GM21717 (cell line): ENCODE results near the gene ITPR2.
"Not testable (repeated sequence)": the region's sequence is repeated elsewhere in the genome, so short reads cannot be mapped to it uniquely, and the experiment has no call there.

Experiments used
- ATAC-seq: cut with Tn5 transposase; IDR thresholded peaks from one replicate; pipeline ENCODE4 v1.9.1; 2021; ENCODE audit warnings: mild to moderate bottlenecking, moderate library complexity; ENCODE audit not compliant: unreplicated experiment

Gene ITPR2

GRCh38 chr12:26331136-26331535 lies 501.9 kb downstream of the ITPR2 start:
- no peak for ATAC-seq

- no peak for ATAC-seq
Observed at GRCh38 chr12:26327975-26328644, 504.9 kb downstream of the ITPR2 start.

- ATAC-seq: no peak
Observed at GRCh38 chr12:26323673-26324072, 509.3 kb downstream of the ITPR2 start.

- no peak for ATAC-seq
Observed at GRCh38 chr12:26319511-26319910, 513.5 kb downstream of the ITPR2 start.

GRCh38 chr12:26318661-26319068 lies 514.3 kb downstream of the ITPR2 start:
- peak; percentile 89 for ATAC-seq

GRCh38 chr12:26317942-26318575 lies 514.9 kb downstream of the ITPR2 start:
- ATAC-seq: peak; percentile 39

GRCh38 chr12:26314103-26314502 lies 518.9 kb downstream of the ITPR2 start:
- not testable (repeated sequence) for ATAC-seq

- not testable (repeated sequence) for ATAC-seq
Observed at GRCh38 chr12:26310489-26310888, 522.5 kb downstream of the ITPR2 start.

GRCh38 chr12:26309634-26310033 lies 523.4 kb downstream of the ITPR2 start:
- ATAC-seq: no peak

- ATAC-seq: no peak
Observed at GRCh38 chr12:26304273-26304672, 528.7 kb downstream of the ITPR2 start.

GRCh38 chr12:26303418-26303817 lies 529.6 kb downstream of the ITPR2 start:
- ATAC-seq: no peak

- no peak for ATAC-seq
Observed at GRCh38 chr12:26302776-26303175, 530.2 kb downstream of the ITPR2 start.

GRCh38 chr12:26299751-26300150 lies 533.2 kb downstream of the ITPR2 start:
- no peak for ATAC-seq

- peak; percentile 99 for ATAC-seq
Observed at GRCh38 chr12:26298785-26299621, 534.0 kb downstream of the ITPR2 start.

GRCh38 chr12:26297396-26298070 lies 535.5 kb downstream of the ITPR2 start:
- no peak for ATAC-seq

GRCh38 chr12:26295001-26295400 lies 538.0 kb downstream of the ITPR2 start:
- no peak for ATAC-seq

GRCh38 chr12:26293612-26294011 lies 539.4 kb downstream of the ITPR2 start:
- no peak for ATAC-seq

GRCh38 chr12:26292596-26292995 lies 540.4 kb downstream of the ITPR2 start:
- no peak for ATAC-seq

GRCh38 chr12:26290565-26290964 lies 542.4 kb downstream of the ITPR2 start:
- no peak for ATAC-seq

GRCh38 chr12:26287671-26288381 lies 545.2 kb downstream of the ITPR2 start:
- no peak for ATAC-seq
